Measurements from ENCODE around the gene UBTF. TPM values are rescaled to one million over a fixed set of nuclear protein-coding genes. Genes with fewer than 3 reads are reported as not detected.

UBTF gene
- total and polyA plus RNA-seq, 9 of the 15 experiments (the other 6 are each of a cell fraction or from before 2014, with no cell fraction given): 1.2 to 113 (median 83.6) TPM

- TF ChIP-seq KDM1A (IDR thresholded peaks at IDR 0.05): peak; percentile 49 to 68; a peak in 2 of 4 replicates
- TF ChIP-seq PKNOX1 (IDR thresholded peaks at IDR 0.05): peak; percentile 30; the same call in 1 of the 2 replicates
- no peak for TF ChIP-seq E2F3 (CRISPR knock-in tag; IDR thresholded peaks at IDR 0.05)
- no peak for TF ChIP-seq RBM15 (IDR thresholded peaks at IDR 0.05; ENCODE audit: insufficient read depth, low read length)
- peak; percentile 79; the same call in 1 of the 2 replicates for TF ChIP-seq BCOR (IDR thresholded peaks at IDR 0.05)
- no peak for TF ChIP-seq NFIC (IDR thresholded peaks at IDR 0.05)
- peak; percentile 95 for TF ChIP-seq ESRRA (IDR thresholded peaks at IDR 0.05; ENCODE audit: borderline replicate concordance, low read depth)
- TF ChIP-seq RBM25 (IDR thresholded peaks at IDR 0.05; ENCODE audit: low read depth, low read length, severe bottlenecking): peak; percentile 76
- TF ChIP-seq ZNF24 (IDR thresholded peaks at IDR 0.05): peak; percentile 85; the same call in 1 of the 2 replicates
These were observed 30.2 kb upstream of the UBTF start for GRCh38 chr17:44249501-44250246.

More at GRCh38 chr17:44249501-44250246, 30.2 kb upstream of the UBTF start:
- Histone ChIP-seq H3K4me2 (ENCODE audit: insufficient read depth, low read length) (no peak overlapping the region), H3K4me1 (replicated peaks in 1 of 2; ENCODE audit: control insufficient read depth in 2 of 2, insufficient read depth in 2 of 2, low read length in 2 of 2) (peaks cover 25 to 42% of the 10 kb centered on the region in 2 experiments; a peak in 4 of 5 replicates), H4K20me1 (replicated peaks; ENCODE audit: control insufficient read depth, insufficient read depth, low read length) (peaks cover 4% of the 10 kb centered on the region; the same call in 1 of the 2 replicates), H3K79me2 (ENCODE audit: control insufficient read depth, insufficient read depth, low read length) (no peaks in the 10 kb centered on the region), H3K9me3 (replicated peaks; ENCODE audit: control insufficient read depth, insufficient read depth, low read depth, low read length) (no peaks in the 10 kb centered on the region), H3K27ac (ENCODE audit: extremely low read depth, low read depth, low read length) (no peak overlapping the region), H3K4me3 (no peak overlapping the region), H3K27me3 (ENCODE audit: control insufficient read depth in 2 of 2, insufficient read depth in 2 of 2, low read length in 2 of 2) (peaks cover 5 to 18% of the 10 kb centered on the region in 2 experiments; a peak in 3 of 5 replicates), H2AFZ (ENCODE audit: low read depth, low read length) (no peak overlapping the region), H3K9me1 (ENCODE audit: control insufficient read depth, insufficient read depth, low read length) (no peaks in the 10 kb centered on the region), H3K9ac (ENCODE audit: insufficient read depth in 1 of 2, low read depth in 2 of 2, low read length in 2 of 2) (no peak overlapping the region), H3K36me3 (ENCODE audit: control insufficient read depth, insufficient read depth, low read length) (no peaks in the 10 kb centered on the region)
- ATAC-seq (no peak), FAIRE-seq (no peak), DNase-seq (ENCODE audit: extremely low read depth in 1 of 4, low spot score in 3 of 4) (no peak)
- POLR2A ChIA-PET: no interaction called here
- in situ Hi-C loops (cut with MboI): no loop called here
- CTCF ChIA-PET (ENCODE audit: low intra/inter-chr PET ratio): no interaction called here
- intact Hi-C loops (cut with micrococcal nuclease): no loop called here
- no TSS peak for BruUV-seq (replicated peaks)
- WGBS (ENCODE audit: insufficient coverage, low coverage, missing lambda C conversion rate): 35% methylated on average over 9 of the region's 9 CpGs

Data from K562 (cell line).